GM18505 (cell line): Measurements from ENCODE around the gene PMPCA.

Experiments used
- ATAC-seq: cut with Tn5 transposase; IDR thresholded peaks from one replicate; pipeline ENCODE4 v1.9.1; 2021; ENCODE audit not compliant: unreplicated experiment
- POLR2A ChIP-seq: IDR thresholded peaks from 4 replicates; pipeline ENCODE4 v1.6.1; 2011; ENCODE audit warnings: borderline replicate concordance; ENCODE audit not compliant: insufficient read depth, insufficient read length; ENCODE audit errors: extremely low read depth

Gene PMPCA

DNA sequence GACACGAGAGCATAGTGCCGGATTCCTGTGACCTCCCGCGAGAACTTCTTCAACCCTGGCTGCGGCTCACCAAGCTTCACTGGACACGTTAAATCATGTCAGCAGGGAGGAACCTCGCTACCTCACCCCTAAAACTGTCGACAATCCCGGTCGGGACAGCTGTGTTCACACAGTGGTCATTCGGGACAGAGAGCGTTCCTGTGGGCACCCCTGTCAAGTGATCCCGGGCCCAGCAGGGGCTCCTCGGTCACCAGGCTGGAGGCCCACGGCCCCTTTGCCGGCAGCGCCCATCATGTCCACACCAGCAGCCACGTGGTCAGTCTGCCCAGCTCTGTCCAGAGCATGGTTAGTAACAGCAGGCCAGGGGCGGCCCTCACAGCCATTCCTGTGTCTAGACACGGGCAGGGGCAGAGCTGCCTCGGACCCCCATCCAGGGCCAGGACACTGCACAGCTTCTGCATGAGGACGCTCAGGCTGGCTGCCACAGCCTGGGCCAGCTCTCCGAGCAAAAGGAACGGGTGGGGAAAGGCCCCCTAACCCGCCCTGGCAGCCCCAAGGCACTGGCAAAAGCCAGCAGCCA, 25.7 kb downstream of the PMPCA start:
- no peak for ATAC-seq
- TF ChIP-seq POLR2A: no peak

- TF ChIP-seq POLR2A: no peak
- no peak for ATAC-seq
These were observed 27.0 kb downstream of the PMPCA start for GRCh38 chr9:136437430-136437829.

- no peak for ATAC-seq
- TF ChIP-seq POLR2A: no peak
These were observed 27.5 kb downstream of the PMPCA start for GRCh38 chr9:136437839-136438547.

GRCh38 chr9:136438548-136439480, 28.4 kb downstream of the PMPCA start:
- peak; percentile 20 for TF ChIP-seq POLR2A
- ATAC-seq: peak; percentile 40

DNA sequence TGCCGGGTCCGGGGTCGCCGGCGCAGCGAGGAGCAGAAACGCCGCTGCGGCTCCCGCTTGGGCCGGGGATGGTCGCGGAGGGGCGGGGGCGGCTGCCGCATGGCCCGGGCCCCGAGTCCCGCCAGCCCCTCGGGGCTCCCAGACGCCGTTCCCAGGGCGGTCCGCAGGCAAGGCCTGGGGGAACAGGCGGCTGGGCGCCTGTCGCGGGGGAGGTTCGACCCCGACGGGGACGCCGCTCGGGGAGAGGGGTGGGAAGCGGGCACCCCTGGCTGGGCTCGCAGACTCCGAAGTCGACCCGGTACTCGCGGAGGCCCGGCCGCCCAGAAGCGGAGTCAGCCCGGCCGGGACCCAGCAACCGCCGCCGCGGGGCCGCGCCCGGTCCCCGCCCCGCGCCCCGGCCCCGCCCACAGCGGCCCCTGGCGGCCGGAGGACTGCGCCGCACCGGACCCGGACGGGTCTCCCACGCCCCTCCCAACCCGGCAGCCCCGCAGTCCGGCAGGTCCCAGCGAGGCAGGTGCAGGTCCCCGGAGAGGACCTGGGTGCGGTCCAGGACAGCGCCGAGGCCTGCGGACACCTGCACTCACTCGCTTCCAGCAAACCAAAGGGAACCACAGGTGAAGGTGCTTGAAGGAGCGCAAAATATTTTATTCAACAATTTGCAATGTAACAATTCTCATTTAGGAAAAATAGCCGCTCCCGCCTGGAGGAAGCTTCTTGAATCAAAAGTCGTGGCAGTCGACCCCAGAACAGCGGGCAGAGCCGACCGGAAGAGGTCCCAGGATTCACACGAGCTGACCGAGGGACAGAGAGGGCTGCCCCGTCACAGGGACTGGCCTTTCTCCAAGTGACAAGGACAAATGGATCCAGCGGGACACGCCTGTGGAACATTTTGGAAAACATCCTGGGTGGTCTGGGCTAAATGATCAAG, 29.3 kb downstream of the PMPCA start, which contains the start of gene INPP5E:
INPP5E (minus strand) TSS at position 365 of the 928 bp plus-strand sequence. CDS start 426 bp downstream, outside the sequence.
- ATAC-seq: peak; percentile 57
- peak; percentile 52 for TF ChIP-seq POLR2A

- no peak for ATAC-seq
These were observed 30.8 kb downstream of the PMPCA start for GRCh38 chr9:136441191-136441680.

GRCh38 chr9:136441681-136442245, 31.3 kb downstream of the PMPCA start:
- TF ChIP-seq POLR2A: peak; percentile 16
- ATAC-seq: no peak

More at GRCh38 chr9:136441191-136441680, 30.8 kb downstream of the PMPCA start:
- TF ChIP-seq POLR2A: no peak

GRCh38 chr9:136442265-136442664, 31.8 kb downstream of the PMPCA start:
- no peak for TF ChIP-seq POLR2A
- ATAC-seq: no peak

- TF ChIP-seq POLR2A: no peak
- no peak for ATAC-seq
These were observed 32.6 kb downstream of the PMPCA start for GRCh38 chr9:136443087-136443486.

DNA sequence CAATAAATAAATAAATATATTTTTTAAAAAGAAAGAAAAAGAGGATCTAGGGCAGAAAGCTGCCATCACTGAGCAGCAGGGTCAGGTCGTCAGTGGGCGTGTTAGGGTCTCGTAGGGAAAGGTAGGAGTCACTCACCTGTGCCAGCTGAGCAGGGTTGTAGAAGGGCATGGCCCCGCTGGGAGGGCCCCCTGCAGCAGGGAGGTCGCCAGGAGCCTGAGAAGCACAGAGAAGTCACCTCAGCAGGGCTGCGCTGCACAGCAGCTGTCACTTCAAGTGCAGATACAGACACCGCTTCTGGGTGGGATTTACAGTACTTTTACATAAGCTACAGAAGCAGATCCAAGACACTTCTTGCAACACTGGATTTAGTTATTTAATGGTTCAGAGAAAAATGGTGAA, 33.2 kb downstream of the PMPCA start:
- TF ChIP-seq POLR2A: no peak
- no peak for ATAC-seq

DNA sequence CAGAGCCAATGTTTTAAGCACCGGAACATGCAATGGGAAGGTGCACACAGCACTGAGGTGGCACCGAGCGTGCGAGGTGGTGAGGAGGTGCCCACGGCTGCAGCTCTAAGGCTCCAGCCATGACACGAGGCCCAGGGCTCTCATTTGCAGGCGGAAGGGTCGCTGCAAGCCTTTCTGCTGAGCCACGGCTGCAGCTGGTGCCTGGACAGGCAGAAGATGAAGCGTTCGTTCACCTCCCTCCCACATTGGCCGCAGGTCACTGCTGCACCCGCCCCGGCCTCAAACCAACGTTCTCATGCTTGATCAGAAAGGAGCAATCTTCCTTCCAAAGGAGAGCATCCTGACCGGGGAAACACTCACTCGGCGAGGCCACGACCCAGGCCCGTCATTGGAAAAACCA, 33.6 kb downstream of the PMPCA start:
- ATAC-seq: no peak
- no peak for TF ChIP-seq POLR2A

- no peak for TF ChIP-seq POLR2A
- ATAC-seq: no peak
These were observed 35.3 kb downstream of the PMPCA start for GRCh38 chr9:136445799-136446198.
